SU-DHL-6 (cell line): ENCODE measurements around the gene ADAT3.

Experiments used
- CTCF ChIP-seq: fragments of 200-600 bp; sonication (generic); IDR thresholded peaks from one replicate; pipeline ENCODE4 v1.5.1; 2017; ENCODE audit warnings: antibody characterized with exemption, mild to moderate bottlenecking, low read length, moderate library complexity; ENCODE audit not compliant: insufficient read depth, poor library complexity, severe bottlenecking
- EZH2phosphoT487 ChIP-seq: fragments of 200-600 bp; sonication (generic), shearing (Covaris generic); conservative IDR thresholded peaks from 2 replicates; pipeline ENCODE4 v1.6.1; 2018; ENCODE audit warnings: mild to moderate bottlenecking, antibody characterized with exemption, low read length, moderate library complexity, mixed read lengths

DNA sequence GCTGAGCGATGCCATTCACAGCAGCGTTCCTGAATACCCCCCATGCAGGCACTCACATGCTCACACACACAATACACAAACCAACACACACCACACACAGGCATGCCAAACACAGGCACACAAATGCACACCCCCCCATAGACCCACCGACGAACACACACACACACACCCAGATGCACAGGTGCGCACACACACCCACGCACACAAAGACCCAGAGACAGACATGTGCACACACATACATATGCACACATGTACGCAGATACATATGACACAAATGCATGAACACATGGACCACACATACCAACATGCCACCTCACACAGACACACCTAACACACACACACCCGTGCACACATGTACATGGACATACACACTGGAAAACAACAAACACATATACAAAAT, 28.7 kb downstream of the ADAT3 start:
- TF ChIP-seq CTCF, result no peak
- TF ChIP-seq EZH2phosphoT487, result no peak
